Measurements from ENCODE around the gene PDE7B.

DNA sequence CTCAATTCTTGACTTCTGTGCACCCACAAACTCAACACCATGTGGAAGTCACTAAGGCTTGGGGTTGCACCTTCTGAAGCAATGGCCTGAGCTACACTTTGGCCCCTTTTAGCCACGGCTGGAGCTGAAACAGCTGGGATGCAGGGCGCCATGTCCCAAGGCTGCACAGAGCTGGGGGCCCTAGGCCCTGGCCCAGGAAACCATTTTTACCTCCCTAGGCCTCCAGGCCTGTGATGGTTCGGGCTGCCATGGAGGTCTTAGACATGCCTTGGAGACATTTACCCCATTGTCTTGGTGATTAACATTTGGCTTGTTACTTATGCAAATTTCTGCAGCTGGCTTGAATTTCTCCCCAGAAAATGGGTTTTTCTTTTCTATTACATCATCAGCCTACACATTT, 311.8 kb downstream of the PDE7B start:
- TF ChIP-seq, protein P1, sequence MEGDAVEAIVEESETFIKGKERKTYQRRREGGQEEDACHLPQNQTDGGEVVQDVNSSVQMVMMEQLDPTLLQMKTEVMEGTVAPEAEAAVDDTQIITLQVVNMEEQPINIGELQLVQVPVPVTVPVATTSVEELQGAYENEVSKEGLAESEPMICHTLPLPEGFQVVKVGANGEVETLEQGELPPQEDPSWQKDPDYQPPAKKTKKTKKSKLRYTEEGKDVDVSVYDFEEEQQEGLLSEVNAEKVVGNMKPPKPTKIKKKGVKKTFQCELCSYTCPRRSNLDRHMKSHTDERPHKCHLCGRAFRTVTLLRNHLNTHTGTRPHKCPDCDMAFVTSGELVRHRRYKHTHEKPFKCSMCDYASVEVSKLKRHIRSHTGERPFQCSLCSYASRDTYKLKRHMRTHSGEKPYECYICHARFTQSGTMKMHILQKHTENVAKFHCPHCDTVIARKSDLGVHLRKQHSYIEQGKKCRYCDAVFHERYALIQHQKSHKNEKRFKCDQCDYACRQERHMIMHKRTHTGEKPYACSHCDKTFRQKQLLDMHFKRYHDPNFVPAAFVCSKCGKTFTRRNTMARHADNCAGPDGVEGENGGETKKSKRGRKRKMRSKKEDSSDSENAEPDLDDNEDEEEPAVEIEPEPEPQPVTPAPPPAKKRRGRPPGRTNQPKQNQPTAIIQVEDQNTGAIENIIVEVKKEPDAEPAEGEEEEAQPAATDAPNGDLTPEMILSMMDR (IDR thresholded peaks at IDR 0.05): no peak
- no peak for TF ChIP-seq ZFX (IDR thresholded peaks at IDR 0.05; ENCODE audit: borderline replicate concordance)

Measured in 22Rv1 (cell line).